ENCODE data around the gene RASSF8.

The RASSF8 gene

GRCh38 chr12:25993901-25994651 is 35.6 kb downstream of the RASSF8 start:
- DNase-seq: no peak

- DNase-seq: no peak
Measured at GRCh38 chr12:25994901-25995625, 36.6 kb downstream of the RASSF8 start.

- DNase-seq: no peak
Measured at GRCh38 chr12:25995906-25996305, 37.4 kb downstream of the RASSF8 start.

GRCh38 chr12:25996677-25997076 is 38.2 kb downstream of the RASSF8 start:
- DNase-seq: no peak

- DNase-seq: no peak
Measured at GRCh38 chr12:25997201-25997963, 38.9 kb downstream of the RASSF8 start.

- no peak for DNase-seq
Measured at GRCh38 chr12:26000898-26001297, 42.4 kb downstream of the RASSF8 start.

GRCh38 chr12:26001530-26001929 is 43.0 kb downstream of the RASSF8 start:
- no peak for DNase-seq

GRCh38 chr12:26003065-26003464 is 44.6 kb downstream of the RASSF8 start:
- DNase-seq: no peak

- no peak for DNase-seq
Measured at GRCh38 chr12:26007566-26007965, 49.1 kb downstream of the RASSF8 start.

GRCh38 chr12:26009593-26009992 is 51.1 kb downstream of the RASSF8 start:
- no peak for DNase-seq

GRCh38 chr12:26010293-26010821 is 51.9 kb downstream of the RASSF8 start:
- DNase-seq: no peak

GRCh38 chr12:26011099-26011498 is 52.6 kb downstream of the RASSF8 start:
- no peak for DNase-seq

- DNase-seq: no peak
Measured at GRCh38 chr12:26014085-26014484, 55.6 kb downstream of the RASSF8 start.

GRCh38 chr12:26016516-26016915 is 58.0 kb downstream of the RASSF8 start:
- no peak for DNase-seq

GRCh38 chr12:26017484-26018211 is 59.2 kb downstream of the RASSF8 start:
- no peak for DNase-seq

GRCh38 chr12:26018926-26019325 is 60.4 kb downstream of the RASSF8 start:
- no peak for DNase-seq

- DNase-seq: no peak
Measured at GRCh38 chr12:26021534-26021933, 63.1 kb downstream of the RASSF8 start.

- DNase-seq: no peak
Measured at GRCh38 chr12:26022043-26022442, 63.6 kb downstream of the RASSF8 start.

GRCh38 chr12:26026713-26027112 is 68.2 kb downstream of the RASSF8 start:
- DNase-seq: no peak

GRCh38 chr12:26027401-26027800 is 68.9 kb downstream of the RASSF8 start:
- DNase-seq: no peak

GRCh38 chr12:26028953-26029735 is 70.7 kb downstream of the RASSF8 start:
- peak; percentile 34 for DNase-seq

GRCh38 chr12:26029736-26030022 is 71.2 kb downstream of the RASSF8 start:
- DNase-seq: no peak

Measured in NCI-H510A treated with DMSO at 0.1 percent for 48 hours (cell line).